Activated CD8-positive, alpha-beta memory T cell treated with anti-CD3 and anti-CD28 coated beads, Interleukin-2, amount 50 U/mL, for 24 hours (primary cell): ENCODE measurements around the gene KIAA1755.

Source experiments
- DNase-seq: peaks from one replicate; pipeline ENCODE4 v3.0.0-alpha.2; 2020; ENCODE audit errors: extremely low read depth

KIAA1755 gene

DNA sequence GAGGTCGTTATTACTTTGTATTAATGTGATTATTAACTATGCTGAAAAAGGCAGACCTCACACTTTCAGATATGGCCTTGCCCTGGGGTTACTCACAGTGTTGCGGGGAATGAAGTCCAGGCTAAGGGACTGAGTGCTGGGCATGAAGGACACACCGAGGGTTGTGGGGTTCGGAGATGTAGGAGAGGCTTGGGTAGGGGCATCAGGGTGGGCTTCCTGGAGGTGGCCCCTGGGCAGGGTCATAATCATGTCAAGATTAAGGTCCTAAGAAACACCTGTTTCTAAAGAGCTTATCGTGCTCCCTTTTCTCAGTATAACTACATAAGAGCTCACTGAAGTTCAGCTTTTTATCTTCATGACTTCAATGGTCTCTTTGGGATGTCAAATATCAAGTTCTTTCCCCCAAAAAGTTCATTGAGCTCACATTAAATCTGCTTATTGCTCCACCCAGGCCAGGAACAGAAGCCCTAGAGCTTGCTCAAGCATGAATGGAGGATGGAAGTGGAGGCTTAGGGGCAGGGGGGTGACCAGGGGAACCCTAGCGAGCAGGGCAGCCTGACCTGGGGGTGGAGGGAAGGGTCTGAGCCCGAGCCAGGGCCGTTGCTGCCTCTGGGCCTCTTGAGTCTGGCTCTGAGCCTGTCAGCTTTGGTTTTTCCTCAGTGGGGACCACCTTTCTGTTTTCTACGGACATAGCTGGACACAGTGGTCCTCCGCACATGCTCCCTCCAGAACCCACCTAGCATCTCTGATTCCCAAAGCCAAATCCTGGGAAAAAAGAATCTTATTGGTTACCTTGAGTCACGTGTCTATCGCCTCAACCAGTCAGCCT, 58.2 kb downstream of the KIAA1755 start:
- no peak for DNase-seq

DNA sequence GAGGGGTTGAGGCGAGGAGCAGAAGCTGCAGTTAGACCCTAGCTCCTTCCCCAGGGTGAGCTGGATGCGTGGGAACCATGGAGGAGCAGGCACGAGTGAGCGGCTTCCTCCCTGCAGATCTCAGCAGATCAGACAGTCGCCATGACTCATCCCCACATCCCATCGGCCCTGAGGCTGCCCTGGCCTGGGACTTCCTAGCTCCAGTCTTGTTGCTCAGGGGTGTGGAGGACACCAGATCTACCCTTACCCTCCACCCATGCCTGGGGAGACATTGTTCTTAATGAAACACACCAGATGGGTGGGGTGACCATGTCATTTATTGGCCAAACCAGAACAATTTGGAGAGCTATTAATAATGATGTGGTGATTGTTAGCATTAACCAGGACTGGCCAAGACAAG, 59.2 kb downstream of the KIAA1755 start:
- no peak for DNase-seq

DNA sequence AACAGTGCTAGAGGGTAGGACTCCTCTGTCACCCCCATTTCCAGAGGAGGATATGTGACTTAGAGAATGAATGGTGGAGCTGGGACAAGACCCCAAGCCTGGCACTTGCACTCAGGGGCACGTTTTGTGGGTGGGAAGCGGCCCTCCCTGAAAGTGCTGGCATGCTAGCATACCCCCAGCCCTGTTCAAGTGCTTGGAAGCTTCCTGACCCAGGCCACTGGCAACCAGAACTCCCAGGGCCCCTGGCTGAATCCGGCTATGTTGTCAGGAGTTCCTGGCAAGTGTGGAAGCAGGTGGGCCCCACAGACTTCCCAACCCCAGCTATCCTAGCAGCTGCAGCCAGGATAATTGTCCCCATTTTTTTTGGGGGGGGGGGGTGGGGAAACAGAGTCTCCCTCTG, 59.9 kb downstream of the KIAA1755 start:
- no peak for DNase-seq

DNA sequence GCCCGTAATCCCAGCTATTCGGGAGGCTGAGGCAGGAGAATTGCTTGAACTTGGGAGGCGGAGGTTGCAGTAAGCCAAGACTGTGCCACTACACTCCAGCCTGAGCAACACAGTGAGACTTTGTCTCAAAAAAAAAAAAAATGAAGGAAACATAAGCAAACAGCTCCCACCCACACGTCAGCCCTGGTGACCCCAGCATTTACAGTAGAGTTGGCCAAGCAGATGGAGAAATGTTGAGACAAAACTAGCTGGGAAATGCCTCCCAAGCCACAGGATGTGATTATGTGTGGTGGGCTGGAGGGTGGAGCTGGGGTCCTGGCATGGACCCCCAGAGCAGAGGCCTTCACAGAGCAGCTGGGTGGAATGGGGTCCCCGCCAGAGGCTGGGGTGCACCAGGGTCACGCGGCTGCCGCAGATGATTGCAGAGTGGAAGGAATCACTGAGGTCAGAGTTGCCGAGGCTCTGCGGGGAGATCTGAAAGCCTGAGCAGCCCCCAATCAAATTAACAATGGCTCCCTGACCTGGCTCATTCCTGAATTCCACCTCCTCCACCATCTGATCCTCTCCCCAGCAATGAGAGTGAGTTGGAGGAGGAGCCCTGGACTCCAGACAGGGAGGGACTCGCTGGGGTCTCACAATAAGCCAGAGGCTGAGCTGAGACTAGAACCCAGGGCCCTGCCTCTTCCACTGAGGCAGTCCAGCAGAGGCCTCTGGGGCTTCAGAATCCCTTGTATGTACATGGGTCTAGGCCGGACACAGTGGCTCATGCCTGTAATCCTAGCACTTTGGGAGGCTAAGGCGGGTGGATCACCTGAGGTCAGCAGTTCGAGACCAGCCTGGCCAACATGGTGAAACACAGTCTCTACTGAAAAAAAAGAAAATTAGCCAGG, 60.8 kb downstream of the KIAA1755 start:
- DNase-seq, result no peak

DNA sequence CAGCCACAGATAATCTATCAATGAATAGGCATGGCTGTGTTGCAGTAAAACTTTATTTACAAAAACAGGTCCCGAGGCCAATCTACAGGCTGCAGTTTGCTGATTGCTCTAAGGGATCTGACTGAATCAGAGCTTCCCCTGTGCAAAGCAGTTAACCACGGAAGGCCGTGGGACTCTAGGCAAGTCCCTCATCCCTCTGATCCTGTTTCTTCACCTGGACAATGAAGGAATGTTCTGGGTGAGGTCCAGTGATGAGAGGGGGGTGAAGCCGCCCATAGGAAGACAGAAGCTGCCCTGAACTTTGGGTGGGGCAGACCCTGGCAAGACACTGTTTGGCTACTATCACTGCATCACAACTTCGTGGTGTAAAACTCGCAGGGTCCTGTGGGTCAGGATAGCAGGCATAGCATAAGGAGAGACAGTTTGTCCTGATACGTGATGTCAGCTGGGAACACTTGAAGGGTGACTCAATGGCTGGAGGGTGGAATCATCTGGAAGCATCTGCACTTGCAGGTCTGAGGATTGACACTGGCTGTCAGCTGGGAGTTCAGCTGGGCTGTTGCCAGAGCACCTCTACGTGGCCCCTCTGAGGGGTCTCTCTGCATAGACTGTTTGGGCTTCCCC, 62.2 kb downstream of the KIAA1755 start:
- DNase-seq, result no peak

DNA sequence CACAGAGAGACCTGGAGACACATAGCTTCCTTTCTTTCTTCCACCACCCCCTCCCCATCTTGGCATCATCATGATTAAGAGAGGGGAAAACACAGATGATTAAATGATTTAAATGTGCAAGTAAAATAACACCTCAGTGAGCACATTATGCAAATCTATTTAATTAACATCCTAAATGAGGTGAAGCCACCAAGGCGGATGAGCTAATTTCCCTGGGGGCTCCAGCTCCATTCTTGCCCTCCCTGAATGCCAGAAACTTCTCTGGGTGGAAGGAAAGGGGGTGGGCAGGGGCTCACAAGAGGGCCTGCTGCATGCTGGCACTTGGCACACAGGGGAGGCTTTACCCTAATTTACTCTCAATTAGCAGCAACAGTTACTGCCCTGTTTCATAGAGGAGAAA, 62.9 kb downstream of the KIAA1755 start:
- no peak for DNase-seq

DNA sequence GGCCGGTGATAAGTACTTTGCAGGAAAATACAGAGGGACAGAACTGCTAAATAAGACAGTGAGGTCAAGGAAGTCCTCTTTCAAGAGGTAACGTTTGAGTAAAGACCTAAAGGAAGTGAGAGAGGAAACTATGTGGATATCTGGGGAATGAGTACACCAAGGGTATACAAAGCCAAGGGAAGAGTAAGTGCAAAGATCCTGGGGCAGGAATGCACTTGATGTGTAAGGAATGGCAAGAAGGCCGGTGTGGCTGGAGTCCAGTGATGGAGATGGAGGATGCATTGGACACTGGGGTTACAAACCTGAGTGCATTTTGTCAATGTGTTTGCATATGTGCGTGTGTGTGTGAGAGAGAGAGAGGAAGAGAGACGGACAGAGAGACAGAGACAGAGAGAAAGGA, 63.3 kb downstream of the KIAA1755 start:
- DNase-seq, result no peak

DNA sequence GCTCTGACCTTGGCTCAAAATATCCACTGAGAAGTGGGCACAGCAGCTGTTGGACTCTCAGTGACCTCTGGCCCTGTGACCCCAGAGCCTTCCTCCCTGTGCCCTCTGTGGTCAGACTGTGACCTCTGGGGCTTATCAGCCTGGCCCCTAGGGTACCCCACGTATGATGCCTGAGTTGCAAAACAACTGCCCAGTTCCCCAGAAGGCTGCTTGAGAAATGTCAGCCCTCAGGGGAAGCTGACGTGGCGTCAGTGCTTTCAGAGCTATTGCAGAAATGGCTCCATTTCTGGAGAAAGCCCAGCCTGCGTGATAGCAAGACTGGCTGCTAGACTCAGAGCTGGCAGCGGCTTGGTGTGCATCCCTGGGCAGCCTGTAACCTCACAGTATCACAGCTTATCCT, 63.9 kb downstream of the KIAA1755 start:
- DNase-seq, result no peak

DNA sequence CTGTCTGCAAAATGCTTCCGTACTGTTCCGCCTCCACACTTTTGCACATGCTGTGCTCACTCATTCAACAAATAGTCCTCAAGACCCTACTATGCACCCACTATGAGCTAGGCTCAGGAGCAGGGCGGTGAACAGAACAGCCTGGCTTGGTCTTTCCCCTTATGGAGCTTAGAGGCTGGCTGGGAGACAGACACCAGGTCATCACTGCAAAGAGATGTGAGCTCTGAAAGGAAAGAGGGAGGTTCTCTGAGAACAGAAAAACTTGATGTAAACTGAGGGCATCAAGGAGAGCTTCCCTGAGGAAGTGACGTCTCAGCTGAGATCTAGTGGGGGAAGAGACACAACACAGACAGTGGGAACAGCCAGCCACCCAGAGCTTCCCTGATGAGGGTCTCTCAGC, 64.5 kb downstream of the KIAA1755 start:
- no peak for DNase-seq

DNA sequence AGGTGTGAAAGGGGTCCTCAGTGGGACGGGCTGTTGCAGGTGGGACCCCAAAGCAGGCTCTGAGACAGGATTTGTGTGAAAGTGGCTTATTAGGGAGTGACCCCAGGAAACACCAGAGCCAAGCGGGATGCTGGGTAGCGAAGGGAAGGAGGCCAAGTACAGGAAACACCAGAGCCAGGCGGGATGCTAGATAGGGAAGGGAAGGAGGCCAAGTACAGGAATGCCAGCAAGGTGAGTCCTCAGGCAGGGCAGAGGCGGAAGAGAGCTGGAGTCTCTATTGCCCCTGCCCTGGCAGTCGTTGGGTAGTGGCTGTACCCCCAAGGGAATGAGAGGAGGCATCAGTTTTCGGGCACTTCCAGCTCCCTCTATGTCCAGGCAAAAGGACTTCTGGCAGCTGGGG, 65.0 kb downstream of the KIAA1755 start:
- DNase-seq, result no peak

DNA sequence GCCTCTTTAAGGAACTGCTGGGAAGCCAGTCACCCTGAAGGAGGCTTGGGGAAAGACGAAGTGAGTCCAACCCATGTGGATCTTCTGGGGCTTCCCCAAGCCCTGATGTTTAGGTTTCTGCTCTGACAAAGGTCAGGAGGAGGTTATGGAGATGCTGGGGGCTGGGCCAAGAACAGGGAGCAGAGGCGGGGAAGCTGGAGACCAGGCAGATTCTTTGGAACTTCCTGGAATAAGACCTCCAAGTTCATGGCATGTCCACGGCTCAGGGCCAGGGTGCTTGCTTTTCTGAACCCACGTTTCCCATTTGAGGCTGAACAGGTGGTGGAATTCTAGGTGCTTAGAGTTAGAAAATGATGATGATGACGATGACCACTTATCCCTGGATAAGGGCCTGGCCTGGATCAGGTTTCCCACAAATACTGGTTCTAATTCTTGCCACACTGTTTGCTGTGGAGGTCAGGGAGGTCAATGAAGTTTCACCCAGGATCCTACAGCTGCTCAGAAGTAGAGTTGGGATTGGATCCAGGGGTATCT, 65.5 kb downstream of the KIAA1755 start:
- no peak for DNase-seq

DNA sequence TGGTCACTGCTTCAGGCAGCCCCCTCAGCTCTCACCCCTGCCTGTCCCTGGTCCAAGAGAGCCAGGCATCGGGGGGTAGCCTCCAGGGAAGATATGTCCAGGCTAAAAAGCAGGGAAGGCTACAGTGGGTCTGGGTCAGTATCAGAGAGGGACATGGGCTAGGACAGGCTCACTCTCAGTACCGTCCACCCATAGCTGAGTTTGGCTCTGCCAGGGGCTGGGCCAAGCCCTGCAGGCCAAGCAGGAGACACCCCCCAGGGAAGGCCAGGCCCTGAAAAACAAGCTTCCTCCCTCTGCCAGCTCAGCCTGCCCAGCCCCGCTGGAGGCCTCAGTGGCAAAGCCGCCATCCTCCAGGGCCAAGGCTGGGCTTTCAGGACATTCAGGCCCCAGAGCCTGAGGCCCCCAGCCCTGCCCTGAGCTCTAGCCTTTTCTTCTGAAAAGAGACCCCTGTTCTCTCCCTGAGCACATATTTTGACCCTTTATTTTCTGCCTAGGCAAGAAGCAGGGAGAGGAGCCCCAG, 66.9 kb downstream of the KIAA1755 start:
- DNase-seq, result no peak

DNA sequence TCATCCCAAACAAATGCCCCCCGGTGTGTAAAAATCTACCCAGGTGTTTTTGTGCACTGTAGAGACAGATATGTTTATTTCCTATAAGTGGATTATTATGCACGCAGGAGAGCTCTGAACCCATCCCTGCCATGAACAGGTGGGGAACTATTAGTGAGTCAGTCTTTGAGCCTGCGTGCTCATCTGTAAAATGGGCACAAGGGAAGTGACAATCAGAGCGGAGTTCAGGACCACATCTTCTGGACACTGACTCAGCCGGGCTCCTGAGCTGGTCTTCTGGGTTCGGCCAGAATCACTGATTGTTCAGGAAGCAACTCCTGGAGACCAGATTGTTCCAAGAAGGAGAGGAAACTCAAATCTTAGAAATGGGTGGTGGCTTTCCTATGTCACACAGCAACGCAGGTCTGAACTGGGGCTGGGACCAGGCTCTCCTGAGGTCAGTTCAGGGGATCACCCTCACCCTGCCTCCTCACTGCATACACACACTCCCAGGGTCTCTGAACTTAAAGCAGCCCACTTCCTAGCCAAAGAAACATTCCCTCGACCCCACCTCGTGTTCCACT, 68.1 kb downstream of the KIAA1755 start:
- DNase-seq, result no peak

DNA sequence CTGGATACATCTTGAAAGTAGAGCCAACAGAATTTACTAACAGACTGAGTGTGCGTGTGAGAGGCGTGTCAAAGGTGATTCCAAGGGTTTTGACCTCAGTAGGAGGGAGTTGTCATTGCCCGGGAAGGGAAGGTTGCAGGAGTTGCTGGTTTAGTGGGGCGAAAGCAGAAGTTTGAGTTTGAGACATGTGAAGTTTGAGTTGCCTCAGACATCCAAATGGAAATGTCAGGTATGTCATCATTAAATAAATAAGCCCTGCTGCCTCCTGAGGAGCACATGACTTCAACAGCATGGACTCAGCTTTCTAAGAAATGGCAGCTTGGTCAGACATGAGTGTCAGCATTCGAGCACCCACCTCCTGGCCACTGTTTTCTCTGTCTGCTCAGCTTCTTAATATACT, 68.9 kb downstream of the KIAA1755 start:
- DNase-seq, result no peak

DNA sequence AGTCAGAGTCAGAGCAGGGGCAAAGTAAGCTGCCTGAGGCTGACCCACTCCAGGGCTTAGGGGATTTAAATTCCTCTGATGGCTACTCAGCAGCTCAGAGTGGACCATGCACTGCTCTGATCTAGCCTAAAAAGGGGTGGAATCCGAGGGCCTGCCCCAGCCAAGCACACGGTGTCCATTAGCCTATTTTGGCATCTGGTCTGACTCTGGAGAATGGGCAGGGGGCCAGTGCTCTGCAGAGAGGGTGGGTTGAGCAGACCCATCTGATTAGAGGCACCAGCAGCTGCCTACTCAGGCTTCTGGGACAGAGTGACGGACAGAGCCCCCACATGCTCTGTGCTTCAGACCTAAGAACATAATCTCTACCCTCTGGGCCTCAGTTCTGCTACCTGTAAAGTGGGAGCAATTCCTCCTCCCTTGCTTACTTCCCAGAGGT, 69.6 kb downstream of the KIAA1755 start:
- no peak for DNase-seq

DNA sequence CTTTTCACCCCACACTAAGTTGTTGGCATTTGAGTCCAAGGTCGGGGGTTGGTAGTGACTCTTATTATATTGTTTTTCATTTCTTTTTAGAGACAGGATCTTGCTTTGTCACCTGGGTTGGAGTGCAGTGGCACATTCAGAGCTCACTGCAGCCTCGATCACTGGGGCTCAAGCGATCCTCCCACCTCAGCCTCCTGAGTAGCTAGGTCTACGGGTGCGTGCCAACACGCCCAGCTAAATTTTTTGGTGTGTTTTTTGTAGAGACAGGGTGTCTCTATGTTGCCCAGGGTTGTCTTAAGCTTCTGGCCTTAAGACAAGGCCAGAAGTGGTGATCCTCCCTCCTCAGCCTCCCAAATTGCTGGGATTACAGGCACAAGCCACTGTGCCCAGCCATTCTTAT, 70.4 kb downstream of the KIAA1755 start:
- no peak for DNase-seq

DNA sequence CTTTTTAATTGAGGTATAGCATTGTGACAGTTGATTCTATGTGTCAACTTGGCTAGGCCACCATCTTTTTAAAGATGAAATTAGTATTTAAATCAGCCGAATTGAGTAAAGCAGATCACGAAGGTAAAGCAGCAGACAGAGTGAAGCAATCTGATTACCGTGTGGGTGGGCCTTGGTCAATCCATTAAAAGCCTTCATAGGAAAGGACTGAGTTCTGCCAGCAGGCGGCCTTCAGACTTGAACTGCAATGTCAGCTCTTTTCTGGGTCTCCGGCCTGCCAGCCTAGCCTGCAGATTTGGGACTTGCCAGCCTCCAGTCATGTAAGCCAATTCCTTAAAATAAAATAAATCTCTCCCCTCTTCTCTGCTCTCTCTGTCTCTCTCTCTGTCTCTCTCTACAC, 73.0 kb downstream of the KIAA1755 start:
- DNase-seq, result no peak

DNA sequence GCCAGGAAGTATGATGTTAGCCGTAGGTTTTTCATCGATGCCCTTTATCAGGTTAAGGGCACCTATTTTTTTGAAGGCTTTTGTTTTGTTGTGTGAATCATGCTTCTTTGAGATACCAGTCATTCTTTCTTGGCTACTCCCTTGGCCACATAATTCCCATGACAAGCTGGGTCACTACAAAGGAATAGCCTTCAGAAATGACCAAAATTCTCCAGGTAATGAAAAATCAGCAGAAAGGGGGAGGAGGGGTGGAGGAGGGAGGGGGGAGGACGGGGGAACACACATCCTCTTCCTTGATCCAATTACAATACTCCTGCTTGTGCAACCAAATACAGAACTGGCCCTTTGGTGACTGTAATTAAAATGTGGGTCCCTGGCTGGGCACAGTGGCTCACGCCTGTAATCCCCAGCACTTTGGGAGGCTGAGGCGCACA, 73.7 kb downstream of the KIAA1755 start:
- DNase-seq, result no peak

DNA sequence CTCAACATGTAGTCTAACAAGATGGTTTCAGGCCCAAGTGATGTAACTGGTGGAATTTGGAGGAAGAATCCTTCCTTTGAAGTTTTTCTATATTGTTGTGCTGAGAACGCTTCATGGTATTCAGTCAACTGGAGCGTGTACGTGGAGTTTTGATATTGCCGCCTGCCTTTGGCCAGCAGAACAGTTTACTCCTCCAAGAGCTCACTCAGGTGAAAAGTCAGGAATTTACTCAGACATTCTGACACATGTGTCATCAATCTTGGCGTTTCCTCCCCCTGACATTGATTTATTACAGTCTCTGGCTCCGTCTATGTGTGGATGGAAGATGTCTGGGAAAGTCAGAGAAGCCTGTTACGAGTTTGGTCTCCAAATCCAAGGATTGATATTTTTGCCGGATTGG, 76.4 kb downstream of the KIAA1755 start:
- DNase-seq, result no peak

DNA sequence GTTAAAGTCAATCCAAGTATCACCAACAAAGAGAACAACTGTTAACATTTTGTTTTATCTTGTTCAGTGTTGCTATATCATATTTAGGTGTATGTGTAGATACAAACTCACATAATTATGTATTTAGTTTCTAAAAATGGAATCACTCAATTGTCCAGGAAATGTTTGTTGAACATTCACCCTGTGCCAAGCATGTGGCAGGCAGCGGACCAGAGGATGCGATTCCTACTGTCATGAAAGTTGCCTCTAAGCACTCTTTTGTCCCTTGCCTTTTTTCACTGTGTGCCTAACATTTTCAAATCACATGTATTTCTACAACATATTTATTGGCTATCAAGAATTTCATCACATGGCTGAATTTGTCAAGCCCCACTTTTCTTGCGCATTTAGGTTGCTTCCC, 78.6 kb downstream of the KIAA1755 start:
- DNase-seq, result no peak

DNA sequence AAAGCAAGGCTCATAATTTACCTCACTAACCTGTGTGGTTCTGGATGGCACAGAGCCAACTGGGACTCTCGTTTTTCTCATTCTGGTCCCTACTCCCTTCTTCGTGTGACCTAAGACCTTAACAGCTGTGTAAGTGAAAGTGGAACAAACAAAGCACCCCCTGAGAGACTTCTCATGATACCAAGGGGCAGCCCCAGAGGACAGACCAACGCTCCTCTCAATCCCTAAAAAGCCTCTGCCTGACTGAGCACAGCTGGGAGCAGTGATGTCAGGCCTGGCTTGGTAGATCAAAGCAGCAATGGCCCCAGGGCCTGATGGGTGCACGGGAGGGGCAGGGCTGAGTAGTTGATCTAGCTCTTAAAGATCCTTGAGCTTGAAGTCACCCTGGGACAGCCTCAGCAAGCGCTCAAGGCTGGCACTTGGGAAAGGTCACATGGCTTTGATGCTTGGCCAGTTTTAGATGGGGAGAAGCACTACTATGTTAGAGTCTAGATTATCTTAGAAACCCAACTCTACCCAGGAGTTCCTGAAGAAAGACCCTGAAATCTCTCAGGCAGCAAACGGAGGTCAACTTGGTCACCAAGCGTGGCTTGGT, 79.2 kb downstream of the KIAA1755 start:
- DNase-seq, result no peak
